ENCODE data around the gene PKMYT1. TPM values are rescaled to one million over a fixed set of nuclear protein-coding genes. Genes with fewer than 3 reads are reported as not detected.
A peak's percentile ranks its signal among the peaks of the same experiment; 100 is the strongest.

The PKMYT1 gene
- total RNA-seq, 3 donors from 2014 or later = 3.1 to 20.0 (median 6.9) TPM

- no peak overlapping the region for H3K4me3 ChIP-seq
- peak; percentile 99 for ATAC-seq
- H3K36me3 ChIP-seq (ENCODE audit: low read depth) = no peaks in the 10 kb centered on the region
- intact Hi-C loops (cut with DNase I, micrococcal nuclease) = loop anchor here in 1 of 2 donors (10.0 kb wide), 1 partner anchor 52 kb away; no protein-coding TSS in a partner anchor
- DNase-seq = peak; percentile 88 to 97 (median 90)
- no peaks in the 10 kb centered on the region for H3K9me3 ChIP-seq
- peaks cover 5% of the 10 kb centered on the region for H3K4me1 ChIP-seq (ENCODE audit: low read depth)
- TF ChIP-seq CTCF (IDR thresholded peaks at IDR 0.05) = peak; percentile 96
These were observed 53.1 kb downstream of the PKMYT1 start for GRCh38 chr16:2927010-2927646.

- Histone ChIP-seq H3K4me3 (no peak overlapping the region), H3K4me1 (ENCODE audit: low read depth) (peaks cover 5% of the 10 kb centered on the region), H3K9me3 (no peaks in the 10 kb centered on the region), H3K36me3 (ENCODE audit: low read depth) (no peaks in the 10 kb centered on the region)
- DNase-seq (no peak), ATAC-seq (no peak)
- TF ChIP-seq CTCF (IDR thresholded peaks at IDR 0.05) = no peak
- intact Hi-C loops (cut with DNase I, micrococcal nuclease) = loop anchor here in 1 of 2 donors (10.0 kb wide), 1 partner anchor 52 kb away; no protein-coding TSS in a partner anchor
These were observed 53.6 kb downstream of the PKMYT1 start for GRCh38 chr16:2926650-2926999.

GRCh38 chr16:2925951-2926649 lies 54.1 kb downstream of the PKMYT1 start:
- DNase-seq (no peak), ATAC-seq (no peak)
- Histone ChIP-seq H3K4me1 (ENCODE audit: low read depth) (peaks cover 5% of the 10 kb centered on the region), H3K9me3 (no peaks in the 10 kb centered on the region), H3K4me3 (no peak overlapping the region), H3K36me3 (ENCODE audit: low read depth) (no peaks in the 10 kb centered on the region)
- no peak for TF ChIP-seq CTCF (IDR thresholded peaks at IDR 0.05)
- intact Hi-C loops (cut with DNase I, micrococcal nuclease) = loop anchor here in 1 of 2 donors (10.0 kb wide), 1 partner anchor 51 kb away; no protein-coding TSS in a partner anchor

- Histone ChIP-seq H3K4me1 (ENCODE audit: low read depth) (peaks cover 5% of the 10 kb centered on the region), H3K4me3 (no peak overlapping the region), H3K36me3 (ENCODE audit: low read depth) (no peaks in the 10 kb centered on the region), H3K9me3 (no peaks in the 10 kb centered on the region)
- intact Hi-C loops (cut with DNase I, micrococcal nuclease) = loop anchor here (5.0 to 10.0 kb wide), 2 partner anchors 50 to 53 kb away; no protein-coding TSS in a partner anchor
- peak in 1 of 3 donors; percentile 39 for DNase-seq
- TF ChIP-seq CTCF (IDR thresholded peaks at IDR 0.05) = no peak
- ATAC-seq = no peak
These were observed 55.1 kb downstream of the PKMYT1 start for GRCh38 chr16:2924901-2925755.

GRCh38 chr16:2923481-2923880 lies 56.8 kb downstream of the PKMYT1 start:
- H3K4me1 ChIP-seq (ENCODE audit: low read depth) = peaks cover 9% of the 10 kb centered on the region
- intact Hi-C loops (cut with DNase I, micrococcal nuclease) = loop anchor here (5.0 to 10.0 kb wide), 2 partner anchors 49 to 51 kb away; no protein-coding TSS in a partner anchor
- DNase-seq (no peak), ATAC-seq (no peak)
- no peaks in the 10 kb centered on the region for H3K9me3 ChIP-seq
- no peaks in the 10 kb centered on the region for H3K36me3 ChIP-seq (ENCODE audit: low read depth)
- H3K4me3 ChIP-seq = no peak overlapping the region
- TF ChIP-seq CTCF (IDR thresholded peaks at IDR 0.05) = no peak

Measured in mucosa of descending colon (tissue), 3 donors.